Activated T-helper 1 cell treated with anti-CD3 and anti-CD28 coated beads, Interleukin-12 subunit alpha, Interleukin-12 subunit beta, Interleukin-2, Interleukin-4 antibody, amounts not matched to agents 30 ng/mL and 10 ng/mL and 1 ng/mL, durations not matched to agents 14 hours and 24 hours and 36 hours (primary cell): ENCODE measurements around the gene ZNF296. TPM values are rescaled to one million over a fixed set of nuclear protein-coding genes. Genes with fewer than 3 reads are reported as not detected.
A peak's percentile ranks its signal among the peaks of the same experiment; 100 is the strongest.

ENCODE experiments used
- DNase-seq: peaks from one replicate; pipeline ENCODE4 v3.0.0; 2021; ENCODE audit warnings: low spot score
- H3K27ac Mint-ChIP-seq: one replicate; pipeline ENCODE4 v1.8.0; 2021; ENCODE audit warnings: mild to moderate bottlenecking, mixed read lengths
- H3K27me3 Mint-ChIP-seq: one replicate; pipeline ENCODE4 v1.8.0; 2022; ENCODE audit warnings: mild to moderate bottlenecking, moderate library complexity, mixed read lengths; ENCODE audit not compliant: insufficient read depth
- H3K36me3 Mint-ChIP-seq: one replicate; pipeline ENCODE4 v1.8.0; 2021; ENCODE audit warnings: low read depth, mixed read lengths
- H3K4me1 Mint-ChIP-seq: one replicate; pipeline ENCODE4 v1.8.0; 2021; ENCODE audit warnings: low read depth, mixed read lengths
- H3K4me3 Mint-ChIP-seq: one replicate; pipeline ENCODE4 v1.8.0; 2021; ENCODE audit warnings: mild to moderate bottlenecking, moderate library complexity, mixed read lengths
- H3K9me3 Mint-ChIP-seq: one replicate; pipeline ENCODE4 v1.8.0; 2021; ENCODE audit warnings: mixed read lengths
- intact Hi-C: fragments of 100-400 bp; cut with micrococcal nuclease; formaldehyde crosslinking; loops from one replicate; pipeline ENCODE4 v1.15.1; 2024
- total RNA-seq: library from RNA; stranded (reverse); gene quantifications from 2 replicates; pipeline ENCODE4 v1.2.3, GENCODE V29; 2022

ZNF296 gene
- total RNA-seq, 1 donor from 2014 or later, result 4.3 TPM

GRCh38 chr19:45099467-45100191, 23.4 kb upstream of the ZNF296 start:
- Mint-ChIP-seq H3K4me3 (no peak overlapping the region), H3K9me3 (no peaks in the 10 kb centered on the region), H3K27ac (no peak overlapping the region), H3K36me3 (peaks cover 3% of the 10 kb centered on the region), H3K4me1 (peaks cover 29% of the 10 kb centered on the region), H3K27me3 (no peaks in the 10 kb centered on the region)
- no peak for DNase-seq
- intact Hi-C loops, result no loop called here

GRCh38 chr19:45098521-45099466, 22.5 kb upstream of the ZNF296 start:
- no peaks in the 10 kb centered on the region for H3K27me3 Mint-ChIP-seq
- no peak for DNase-seq
- no peaks in the 10 kb centered on the region for H3K9me3 Mint-ChIP-seq
- peaks cover 6% of the 10 kb centered on the region for H3K36me3 Mint-ChIP-seq
- no peak overlapping the region for H3K4me3 Mint-ChIP-seq
- intact Hi-C loops, result no loop called here
- no peak overlapping the region for H3K27ac Mint-ChIP-seq
- H3K4me1 Mint-ChIP-seq, result peaks cover 29% of the 10 kb centered on the region

GRCh38 chr19:45097776-45098520, 21.7 kb upstream of the ZNF296 start:
- Mint-ChIP-seq H3K4me3 (no peak overlapping the region), H3K4me1 (peaks cover 30% of the 10 kb centered on the region), H3K27ac (no peak overlapping the region), H3K27me3 (no peaks in the 10 kb centered on the region), H3K36me3 (peaks cover 8% of the 10 kb centered on the region), H3K9me3 (no peaks in the 10 kb centered on the region)
- DNase-seq, result no peak
- intact Hi-C loops, result no loop called here

GRCh38 chr19:45097450-45097775, 21.1 kb upstream of the ZNF296 start:
- DNase-seq, result no peak
- intact Hi-C loops, result no loop called here
- H3K4me1 Mint-ChIP-seq, result peaks cover 30% of the 10 kb centered on the region
- peaks cover 8% of the 10 kb centered on the region for H3K36me3 Mint-ChIP-seq
- no peaks in the 10 kb centered on the region for H3K9me3 Mint-ChIP-seq
- H3K27me3 Mint-ChIP-seq, result no peaks in the 10 kb centered on the region
- H3K27ac Mint-ChIP-seq, result no peak overlapping the region
- H3K4me3 Mint-ChIP-seq, result no peak overlapping the region

GRCh38 chr19:45096700-45097099, 20.4 kb upstream of the ZNF296 start:
- intact Hi-C loops, result no loop called here
- DNase-seq, result no peak
- Mint-ChIP-seq H3K9me3 (no peaks in the 10 kb centered on the region), H3K27me3 (no peaks in the 10 kb centered on the region), H3K4me1 (peaks cover 34% of the 10 kb centered on the region), H3K27ac (no peak overlapping the region), H3K4me3 (no peak overlapping the region), H3K36me3 (peaks cover 10% of the 10 kb centered on the region)

GRCh38 chr19:45095496-45096413, 19.5 kb upstream of the ZNF296 start:
- no peak overlapping the region for H3K27ac Mint-ChIP-seq
- H3K36me3 Mint-ChIP-seq, result peaks cover 15% of the 10 kb centered on the region
- H3K4me3 Mint-ChIP-seq, result no peak overlapping the region
- H3K9me3 Mint-ChIP-seq, result peaks cover 3% of the 10 kb centered on the region
- H3K27me3 Mint-ChIP-seq, result no peaks in the 10 kb centered on the region
- intact Hi-C loops, result no loop called here
- H3K4me1 Mint-ChIP-seq, result peaks cover 40% of the 10 kb centered on the region
- no peak for DNase-seq

- peaks cover 17% of the 10 kb centered on the region for H3K36me3 Mint-ChIP-seq
- H3K27ac Mint-ChIP-seq, result peak overlapping the region; percentile 40
- H3K4me3 Mint-ChIP-seq, result peak overlapping the region; percentile 84
Measured at GRCh38 chr19:45094707-45095106, 18.4 kb upstream of the ZNF296 start.

GRCh38 chr19:45094137-45094536, 17.9 kb upstream of the ZNF296 start:
- H3K4me1 Mint-ChIP-seq, result peaks cover 40% of the 10 kb centered on the region
- no peak overlapping the region for H3K27ac Mint-ChIP-seq
- DNase-seq, result no peak
- H3K4me3 Mint-ChIP-seq, result peak overlapping the region; percentile 84
- intact Hi-C loops, result loop anchor here (5.0 kb wide), 2 partner anchors 313 to 383 kb away; partner anchors contain the start of genes POLR1G and PPP1R13L
- H3K9me3 Mint-ChIP-seq, result peaks cover 3% of the 10 kb centered on the region
- H3K36me3 Mint-ChIP-seq, result peaks cover 18% of the 10 kb centered on the region
- no peaks in the 10 kb centered on the region for H3K27me3 Mint-ChIP-seq

More at GRCh38 chr19:45094707-45095106, 18.4 kb upstream of the ZNF296 start:
- Mint-ChIP-seq H3K4me1 (peaks cover 40% of the 10 kb centered on the region), H3K9me3 (peaks cover 3% of the 10 kb centered on the region), H3K27me3 (no peaks in the 10 kb centered on the region)
- no peak for DNase-seq
- intact Hi-C loops, result loop anchor here (5.0 kb wide), 2 partner anchors 313 to 383 kb away; partner anchors contain the start of genes POLR1G and PPP1R13L

GRCh38 chr19:45092747-45093678, 16.7 kb upstream of the ZNF296 start, which contains the start of gene PPP1R37:
Gene PPP1R37 (plus strand): TSS chr19:45093179. CDS start chr19:45093326, 147 bp downstream.
- Mint-ChIP-seq H3K4me1 (peaks cover 46% of the 10 kb centered on the region), H3K27ac (peak within 1 kb of the TSS; percentile 97), H3K9me3 (peaks cover 3% of the 10 kb centered on the region), H3K36me3 (peaks cover 18% of the 10 kb centered on the region), H3K4me3 (peak within 1 kb of the TSS; percentile 84), H3K27me3 (no peaks in the 10 kb centered on the region)
- intact Hi-C loops, result loop anchor here (1.0 to 5.0 kb wide), 8 partner anchors 24 to 624 kb away; partner anchors contain the start of genes CLASRP, POLR1G, PPP1R13L and TOMM40
- peak; percentile 92 for DNase-seq

GRCh38 chr19:45091031-45091923, 15.0 kb upstream of the ZNF296 start:
- H3K27ac Mint-ChIP-seq, result peak overlapping the region; percentile 97
- no peaks in the 10 kb centered on the region for H3K27me3 Mint-ChIP-seq
- DNase-seq, result peak; percentile 95
- H3K36me3 Mint-ChIP-seq, result peaks cover 23% of the 10 kb centered on the region
- H3K4me1 Mint-ChIP-seq, result peaks cover 48% of the 10 kb centered on the region
- peaks cover 3% of the 10 kb centered on the region for H3K9me3 Mint-ChIP-seq
- intact Hi-C loops, result loop anchor here (1.0 to 5.0 kb wide), 5 partner anchors 12 to 386 kb away; partner anchors contain the start of genes BLOC1S3, GEMIN7, POLR1G and PPP1R13L
- peak overlapping the region; percentile 84 for H3K4me3 Mint-ChIP-seq
